HepG2 (cell line): ENCODE measurements around the gene RORC. TPM values are rescaled to one million over a fixed set of nuclear protein-coding genes. Genes with fewer than 3 reads are reported as not detected.
A peak's percentile ranks its signal among the peaks of the same experiment; 100 is the strongest.

ENCODE experiments used
- CEBPB ChIP-seq: IDR thresholded peaks from 2 replicates; pipeline ENCODE4 v1.6.1; 2011; ENCODE audit warnings: low read depth, low read length, improper control_type of control experiment, borderline replicate concordance
- CENPX ChIP-seq: sonication (generic); formaldehyde crosslinking; IDR thresholded peaks from 2 replicates; pipeline ENCODE4 v1.9.0; 2021; ENCODE audit warnings: mild to moderate bottlenecking, missing genetic modification reagents, moderate library complexity
- DMAP1 ChIP-seq: IDR thresholded peaks from 2 replicates; pipeline ENCODE4 v1.6.1; 2016
- DNMT3B ChIP-seq: conservative IDR thresholded peaks from 2 replicates; pipeline ENCODE4 v1.6.1; 2016; ENCODE audit warnings: missing biosample characterization, control low read depth
- EHMT2 ChIP-seq: fragments of 200-600 bp; sonication (generic); IDR thresholded peaks from 2 replicates; pipeline ENCODE4 v1.7.0; 2017; ENCODE audit warnings: antibody characterized with exemption, low read depth, low read length, borderline replicate concordance
- FOXA1 ChIP-seq, 2 experiments: fragments of 450-650 bp in 1 of 2; sonication (generic) in 1 of 2; formaldehyde crosslinking in 1 of 2; IDR thresholded peaks; 2 replicates each; pipeline versions ENCODE4 v1.4.0 to v1.6.1; 2016 to 2020; ENCODE audit warnings: missing genetic modification reagents in 1 of 2
- FOXJ3 ChIP-seq: sonication (generic); formaldehyde crosslinking; IDR thresholded peaks from 2 replicates; pipeline ENCODE4 v1.4.0; 2020; ENCODE audit warnings: missing genetic modification reagents, mild to moderate bottlenecking, borderline replicate concordance
- KDM4B ChIP-seq: sonication (generic); formaldehyde crosslinking; IDR thresholded peaks from 2 replicates; pipeline ENCODE4 v1.4.0; 2020; ENCODE audit warnings: missing genetic modification reagents
- KDM5B ChIP-seq: sonication (generic); formaldehyde crosslinking; IDR thresholded peaks from 2 replicates; pipeline ENCODE4 v1.4.0; 2020; ENCODE audit warnings: missing genetic modification reagents, mild to moderate bottlenecking, borderline replicate concordance
- NBN ChIP-seq: fragments of 450-650 bp; conservative IDR thresholded peaks from 2 replicates; pipeline ENCODE4 v1.6.1; 2017
- PTBP1 ChIP-seq: fragments of 200-400 bp; formaldehyde crosslinking; IDR thresholded peaks from 2 replicates; pipeline ENCODE4 v1.6.1; 2018; ENCODE audit warnings: low read length, low read depth; ENCODE audit not compliant: poor library complexity, severe bottlenecking
- SMAD3 ChIP-seq: sonication (generic); formaldehyde crosslinking; IDR thresholded peaks from 2 replicates; pipeline ENCODE4 v1.4.0; 2020; ENCODE audit warnings: missing genetic modification reagents
- STAT5B ChIP-seq: sonication (generic); formaldehyde crosslinking; IDR thresholded peaks from 2 replicates; pipeline ENCODE4 v1.4.0; 2020; ENCODE audit warnings: missing genetic modification reagents
- ZNF230 ChIP-seq: sonication (generic); formaldehyde crosslinking; IDR thresholded peaks from 2 replicates; pipeline ENCODE4 v1.4.0; 2020; ENCODE audit warnings: mild to moderate bottlenecking, missing genetic modification reagents
- ZNF253 ChIP-seq: sonication (generic); formaldehyde crosslinking; IDR thresholded peaks from 2 replicates; pipeline ENCODE4 v1.8.0; 2022; ENCODE audit warnings: mild to moderate bottlenecking, missing genetic modification reagents, borderline replicate concordance
- ZNF773 ChIP-seq: sonication (generic); formaldehyde crosslinking; IDR thresholded peaks from 2 replicates; pipeline ENCODE4 v1.4.0; 2020; ENCODE audit warnings: missing genetic modification reagents, borderline replicate concordance
- ZNF776 ChIP-seq: sonication (generic); formaldehyde crosslinking; IDR thresholded peaks from 2 replicates; pipeline ENCODE4 v1.4.0; 2020; ENCODE audit warnings: mild to moderate bottlenecking, missing genetic modification reagents
- ZNF839 ChIP-seq: sonication (generic); formaldehyde crosslinking; IDR thresholded peaks from 2 replicates; pipeline ENCODE4 v1.4.0; 2020; ENCODE audit warnings: missing genetic modification reagents, mild to moderate bottlenecking, borderline replicate concordance
- polyA plus RNA-seq, 8 experiments: library from polyadenylated mRNA; depleted of rRNA in 3 of 8; stranded (reverse) in 7 of 8; unstranded in 1 of 8; fragments of >200 nt; fragmentation: Illumina TruSeq in 4 of 8; extraction: Trizol in 4 of 8; gene quantifications; 2 replicates each; pipeline versions ENCODE4 v1.2.1 to v1.2.3, GENCODE V29; 2011 to 2016; ENCODE audit warnings: low read depth in 4 of 8, missing spikeins in 1 of 8, mixed read lengths in 1 of 8; ENCODE audit not compliant: insufficient read depth in 1 of 8
- total RNA-seq, 5 experiments: library from RNA; depleted of rRNA; stranded (reverse); fragments of >200 nt; fragmentation: Illumina TruSeq; extraction: Trizol; gene quantifications; 2 replicates each; pipeline ENCODE4 v1.2.3, GENCODE V29; 2016; ENCODE audit warnings: low read depth in 1 of 5
- TF ChIP-seq, protein P1 (sequence below): sonication (generic); formaldehyde crosslinking; IDR thresholded peaks from 2 replicates; pipeline ENCODE4 v1.4.0; 2020; ENCODE audit warnings: missing genetic modification reagents
- TF ChIP-seq, protein P2 (sequence below): sonication (generic); formaldehyde crosslinking; IDR thresholded peaks from 2 replicates; pipeline ENCODE4 v1.8.0; 2022; ENCODE audit warnings: missing genetic modification reagents, low read depth, mild to moderate bottlenecking, borderline replicate concordance
- TF ChIP-seq, protein P3 (sequence below): IDR thresholded peaks from 2 replicates; pipeline ENCODE4 v1.6.1; 2016; ENCODE audit warnings: missing compliant biosample characterization, missing genetic modification reagents, borderline replicate concordance
- TF ChIP-seq, protein P4 (sequence below): sonication (generic); formaldehyde crosslinking; IDR thresholded peaks from 2 replicates; pipeline ENCODE4 v1.4.0; 2020; ENCODE audit warnings: missing genetic modification reagents; ENCODE audit errors: not compliant biosample characterization

The RORC gene
- total and polyA plus RNA-seq, 2 of the 13 experiments (the other 11 are each of a cell fraction or from before 2014, with no cell fraction given), result 2.5 to 6.5 TPM

DNA sequence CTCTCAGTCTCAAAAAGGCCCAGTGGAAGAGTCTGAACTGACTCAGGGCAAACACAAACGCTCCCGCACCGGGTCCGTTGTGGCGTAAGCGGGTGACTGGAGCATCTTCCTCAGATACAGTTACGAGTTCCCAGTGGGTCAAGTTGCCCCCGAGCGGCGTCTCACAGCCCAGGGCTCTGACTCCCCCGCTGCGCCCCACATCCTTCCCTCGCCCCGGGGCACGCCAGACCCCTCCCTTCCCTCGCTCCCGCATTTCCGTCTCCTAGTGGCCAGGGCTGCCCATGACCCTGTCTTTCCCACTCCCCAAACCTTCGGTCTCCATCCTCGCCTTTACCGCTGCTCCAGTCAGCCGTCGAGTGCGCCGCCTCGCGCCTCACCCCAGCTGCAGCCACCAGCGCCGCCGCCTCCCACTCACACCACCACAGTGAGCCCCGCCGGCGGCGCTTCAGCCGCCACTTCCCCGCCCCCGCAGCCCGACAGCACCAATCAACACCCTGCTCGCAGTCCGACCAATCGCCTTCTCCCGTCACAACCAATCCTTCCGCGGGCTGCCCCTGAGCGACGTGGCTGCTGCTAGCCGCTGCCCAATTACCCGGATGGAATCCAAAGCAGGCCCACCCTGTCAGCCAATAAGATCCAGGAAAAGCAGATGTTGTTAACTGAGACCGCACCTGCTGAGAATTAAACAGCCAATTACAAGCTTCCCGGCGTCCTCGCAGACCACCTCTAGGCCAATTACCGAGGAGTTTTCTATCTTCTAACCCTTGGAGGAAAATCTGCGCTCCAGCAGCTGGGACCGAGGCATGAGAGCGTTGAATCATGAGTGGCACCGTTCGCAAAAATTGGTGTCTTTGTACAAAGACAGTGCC, 41.3 kb downstream of the RORC start, which contains the start of gene TDRKH (continued):
- TF ChIP-seq, protein P1, sequence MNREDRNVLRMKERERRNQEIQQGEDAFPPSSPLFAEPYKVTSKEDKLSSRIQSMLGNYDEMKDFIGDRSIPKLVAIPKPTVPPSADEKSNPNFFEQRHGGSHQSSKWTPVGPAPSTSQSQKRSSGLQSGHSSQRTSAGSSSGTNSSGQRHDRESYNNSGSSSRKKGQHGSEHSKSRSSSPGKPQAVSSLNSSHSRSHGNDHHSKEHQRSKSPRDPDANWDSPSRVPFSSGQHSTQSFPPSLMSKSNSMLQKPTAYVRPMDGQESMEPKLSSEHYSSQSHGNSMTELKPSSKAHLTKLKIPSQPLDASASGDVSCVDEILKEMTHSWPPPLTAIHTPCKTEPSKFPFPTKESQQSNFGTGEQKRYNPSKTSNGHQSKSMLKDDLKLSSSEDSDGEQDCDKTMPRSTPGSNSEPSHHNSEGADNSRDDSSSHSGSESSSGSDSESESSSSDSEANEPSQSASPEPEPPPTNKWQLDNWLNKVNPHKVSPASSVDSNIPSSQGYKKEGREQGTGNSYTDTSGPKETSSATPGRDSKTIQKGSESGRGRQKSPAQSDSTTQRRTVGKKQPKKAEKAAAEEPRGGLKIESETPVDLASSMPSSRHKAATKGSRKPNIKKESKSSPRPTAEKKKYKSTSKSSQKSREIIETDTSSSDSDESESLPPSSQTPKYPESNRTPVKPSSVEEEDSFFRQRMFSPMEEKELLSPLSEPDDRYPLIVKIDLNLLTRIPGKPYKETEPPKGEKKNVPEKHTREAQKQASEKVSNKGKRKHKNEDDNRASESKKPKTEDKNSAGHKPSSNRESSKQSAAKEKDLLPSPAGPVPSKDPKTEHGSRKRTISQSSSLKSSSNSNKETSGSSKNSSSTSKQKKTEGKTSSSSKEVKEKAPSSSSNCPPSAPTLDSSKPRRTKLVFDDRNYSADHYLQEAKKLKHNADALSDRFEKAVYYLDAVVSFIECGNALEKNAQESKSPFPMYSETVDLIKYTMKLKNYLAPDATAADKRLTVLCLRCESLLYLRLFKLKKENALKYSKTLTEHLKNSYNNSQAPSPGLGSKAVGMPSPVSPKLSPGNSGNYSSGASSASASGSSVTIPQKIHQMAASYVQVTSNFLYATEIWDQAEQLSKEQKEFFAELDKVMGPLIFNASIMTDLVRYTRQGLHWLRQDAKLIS (CRISPR knock-in tag), result no peak
- TF ChIP-seq ZNF776, result no peak
- no peak for TF ChIP-seq KDM4B
- TF ChIP-seq ZNF773 (CRISPR knock-in tag), result 0 out of 2 replicates have a peak, but pooled peaks have one; percentile 73
- TF ChIP-seq FOXJ3 (CRISPR knock-in tag), result no peak
- no peak for TF ChIP-seq FOXA1 (IDR thresholded peaks at IDR 0.05)
- TF ChIP-seq FOXA1 (CRISPR knock-in tag; IDR thresholded peaks at IDR 0.05), result peak; percentile 19; the same call in 1 of the 2 replicates
- peak; percentile 61; the same call in 1 of the 2 replicates for TF ChIP-seq ZNF230
- TF ChIP-seq CENPX (CRISPR knock-in tag), result no peak
- TF ChIP-seq, protein P2, sequence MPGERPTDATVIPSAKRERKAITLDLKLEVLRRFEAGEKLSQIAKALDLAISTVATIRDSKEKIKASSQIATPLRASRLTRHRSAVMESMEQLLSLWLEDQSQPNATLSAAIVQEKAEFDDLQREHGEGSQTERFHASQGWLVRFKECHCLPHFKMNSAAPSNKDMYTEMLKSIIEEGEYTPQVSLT, result no peak
- TF ChIP-seq EHMT2, result no peak; the same call in 1 of the 2 replicates
- no peak; the same call in 1 of the 2 replicates for TF ChIP-seq DNMT3B (CRISPR knock-in tag)
- TF ChIP-seq, protein P3, sequence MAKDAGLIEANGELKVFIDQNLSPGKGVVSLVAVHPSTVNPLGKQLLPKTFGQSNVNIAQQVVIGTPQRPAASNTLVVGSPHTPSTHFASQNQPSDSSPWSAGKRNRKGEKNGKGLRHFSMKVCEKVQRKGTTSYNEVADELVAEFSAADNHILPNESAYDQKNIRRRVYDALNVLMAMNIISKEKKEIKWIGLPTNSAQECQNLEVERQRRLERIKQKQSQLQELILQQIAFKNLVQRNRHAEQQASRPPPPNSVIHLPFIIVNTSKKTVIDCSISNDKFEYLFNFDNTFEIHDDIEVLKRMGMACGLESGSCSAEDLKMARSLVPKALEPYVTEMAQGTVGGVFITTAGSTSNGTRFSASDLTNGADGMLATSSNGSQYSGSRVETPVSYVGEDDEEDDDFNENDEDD (CRISPR knock-in tag), result peak; percentile 95
- no peak for TF ChIP-seq PTBP1
- TF ChIP-seq ZNF253 (CRISPR knock-in tag), result peak; percentile 84; the same call in 1 of the 2 replicates
- TF ChIP-seq, protein P4, sequence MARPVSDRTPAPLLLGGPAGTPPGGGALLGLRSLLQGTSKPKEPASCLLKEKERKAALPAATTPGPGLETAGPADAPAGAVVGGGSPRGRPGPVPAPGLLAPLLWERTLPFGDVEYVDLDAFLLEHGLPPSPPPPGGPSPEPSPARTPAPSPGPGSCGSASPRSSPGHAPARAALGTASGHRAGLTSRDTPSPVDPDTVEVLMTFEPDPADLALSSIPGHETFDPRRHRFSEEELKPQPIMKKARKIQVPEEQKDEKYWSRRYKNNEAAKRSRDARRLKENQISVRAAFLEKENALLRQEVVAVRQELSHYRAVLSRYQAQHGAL (CRISPR knock-in tag), result no peak
- 0 out of 2 replicates have a peak, but pooled peaks have one; percentile 21 for TF ChIP-seq SMAD3 (CRISPR knock-in tag)
- TF ChIP-seq KDM5B (CRISPR knock-in tag), result peak; percentile 90
- TF ChIP-seq NBN, result no peak
- no peak for TF ChIP-seq CEBPB
- 0 out of 2 replicates have a peak, but pooled peaks have one; percentile 49 for TF ChIP-seq STAT5B (CRISPR knock-in tag)
- TF ChIP-seq ZNF839 (CRISPR knock-in tag), result no peak; the same call in 1 of the 2 replicates
- TF ChIP-seq DMAP1, result no peak
